SK-N-MC (cell line): ENCODE data around the gene PRDM16.

Experiments used
- DNase-seq: peaks from one replicate; pipeline ENCODE4 v3.0.0-alpha.2; 2011; ENCODE audit warnings: low read depth, low spot score
- H3K27ac ChIP-seq: fragments of 200-600 bp; sonication (generic); 2 replicates; pipeline ENCODE4 v1.5.1; 2016; ENCODE audit warnings: mixed run types
- H3K36me3 ChIP-seq: fragments of 200-600 bp; sonication (generic); 2 replicates; pipeline ENCODE4 v1.6.1; 2017; ENCODE audit warnings: antibody characterized with exemption, low read length, mixed read lengths; ENCODE audit not compliant: insufficient read depth
- H3K4me3 ChIP-seq: fragments of 200-600 bp; sonication (generic); 2 replicates; pipeline ENCODE4 v1.5.1; 2016
- H3K9ac ChIP-seq: fragments of 200-600 bp; sonication (generic); 2 replicates; pipeline ENCODE4 v1.8.0; 2017; ENCODE audit warnings: mixed run types, mixed read lengths; ENCODE audit not compliant: insufficient read length
- H3K9me3 ChIP-seq: fragments of 200-600 bp; sonication (generic); 2 replicates; pipeline ENCODE4 v1.6.1; 2017; ENCODE audit warnings: low read depth, mild to moderate bottlenecking, antibody characterized with exemption, low read length, moderate library complexity, mixed read lengths
- EZH2 ChIP-seq: fragments of 200-600 bp; sonication (generic); IDR thresholded peaks from one replicate; pipeline ENCODE4 v1.6.1; 2017; ENCODE audit warnings: antibody characterized with exemption
- FOXP2 ChIP-seq: optimal IDR thresholded peaks from 2 replicates; pipeline ENCODE3; 2011; ENCODE audit warnings: mild to moderate bottlenecking, moderate library complexity; ENCODE audit not compliant: insufficient read depth; ENCODE audit errors: extremely low read length, control extremely low read depth
- POLR2AphosphoS5 ChIP-seq: IDR thresholded peaks from 2 replicates; pipeline ENCODE4 v1.6.1; 2012; ENCODE audit warnings: mild to moderate bottlenecking, low read depth, low read length, borderline replicate concordance

PRDM16 gene

GRCh38 chr1:3387401-3387800 is 318.4 kb downstream of the PRDM16 start:
- no peak for DNase-seq
- no peak overlapping the region for H3K9ac ChIP-seq
- TF ChIP-seq FOXP2 (no peak), POLR2AphosphoS5 (no peak), EZH2 (no peak)
- no peaks in the 10 kb centered on the region for H3K36me3 ChIP-seq
- H3K27ac ChIP-seq, result no peak overlapping the region
- no peak overlapping the region for H3K4me3 ChIP-seq
- H3K9me3 ChIP-seq, result no peaks in the 10 kb centered on the region

- no peak overlapping the region for H3K27ac ChIP-seq
- no peak overlapping the region for H3K9ac ChIP-seq
- DNase-seq, result no peak
- no peak overlapping the region for H3K4me3 ChIP-seq
- TF ChIP-seq POLR2AphosphoS5 (no peak), FOXP2 (no peak)
- no peaks in the 10 kb centered on the region for H3K9me3 ChIP-seq
- H3K36me3 ChIP-seq, result no peaks in the 10 kb centered on the region
Measured at GRCh38 chr1:3389093-3389833, 320.3 kb downstream of the PRDM16 start.

- no peak for DNase-seq
- no peak overlapping the region for H3K9ac ChIP-seq
Measured at GRCh38 chr1:3390291-3390690, 321.3 kb downstream of the PRDM16 start.

GRCh38 chr1:3391711-3392110 is 322.7 kb downstream of the PRDM16 start:
- Histone ChIP-seq H3K36me3 (no peaks in the 10 kb centered on the region), H3K27ac (no peak overlapping the region), H3K9me3 (no peaks in the 10 kb centered on the region), H3K4me3 (no peak overlapping the region), H3K9ac (no peak overlapping the region)
- no peak for DNase-seq
- TF ChIP-seq EZH2, result no peak
- no peak for TF ChIP-seq FOXP2
- no peak for TF ChIP-seq POLR2AphosphoS5

More at GRCh38 chr1:3390291-3390690, 321.3 kb downstream of the PRDM16 start:
- TF ChIP-seq FOXP2 (no peak), EZH2 (no peak), POLR2AphosphoS5 (no peak)
- no peak overlapping the region for H3K27ac ChIP-seq
- H3K36me3 ChIP-seq, result no peaks in the 10 kb centered on the region
- no peaks in the 10 kb centered on the region for H3K9me3 ChIP-seq
- no peak overlapping the region for H3K4me3 ChIP-seq

- Histone ChIP-seq H3K36me3 (no peaks in the 10 kb centered on the region), H3K9me3 (no peaks in the 10 kb centered on the region), H3K4me3 (no peak overlapping the region), H3K27ac (no peak overlapping the region), H3K9ac (no peak overlapping the region)
- TF ChIP-seq FOXP2, result no peak
- DNase-seq, result no peak
Measured at GRCh38 chr1:3393024-3393986, 324.3 kb downstream of the PRDM16 start.

- H3K9ac ChIP-seq, result no peak overlapping the region
- H3K4me3 ChIP-seq, result no peak overlapping the region
- no peak overlapping the region for H3K27ac ChIP-seq
- no peaks in the 10 kb centered on the region for H3K36me3 ChIP-seq
- no peak for DNase-seq
- TF ChIP-seq FOXP2 (no peak), EZH2 (no peak), POLR2AphosphoS5 (no peak)
- H3K9me3 ChIP-seq, result no peaks in the 10 kb centered on the region
Measured at GRCh38 chr1:3393987-3394920, 325.3 kb downstream of the PRDM16 start.

GRCh38 chr1:3396411-3396810 is 327.4 kb downstream of the PRDM16 start:
- Histone ChIP-seq H3K27ac (no peak overlapping the region), H3K9me3 (no peaks in the 10 kb centered on the region), H3K4me3 (no peak overlapping the region), H3K36me3 (no peaks in the 10 kb centered on the region), H3K9ac (no peak overlapping the region)
- peak; percentile 19 for TF ChIP-seq EZH2
- TF ChIP-seq FOXP2, result no peak
- TF ChIP-seq POLR2AphosphoS5, result no peak
- no peak for DNase-seq

- DNase-seq, result no peak
- Histone ChIP-seq H3K36me3 (no peaks in the 10 kb centered on the region), H3K9ac (no peak overlapping the region), H3K9me3 (no peaks in the 10 kb centered on the region), H3K4me3 (no peak overlapping the region), H3K27ac (no peak overlapping the region)
- TF ChIP-seq EZH2, result peak; percentile 57
- TF ChIP-seq POLR2AphosphoS5, result no peak
Measured at GRCh38 chr1:3397311-3397710, 328.3 kb downstream of the PRDM16 start.
